MV-4-11 (cell line): ENCODE data around the gene MYOCOS.

Source experiments
- DNase-seq: peaks from one replicate; lab custom pipeline; 2025; lab: John Stamatoyannopoulos, UW

The MYOCOS gene

DNA sequence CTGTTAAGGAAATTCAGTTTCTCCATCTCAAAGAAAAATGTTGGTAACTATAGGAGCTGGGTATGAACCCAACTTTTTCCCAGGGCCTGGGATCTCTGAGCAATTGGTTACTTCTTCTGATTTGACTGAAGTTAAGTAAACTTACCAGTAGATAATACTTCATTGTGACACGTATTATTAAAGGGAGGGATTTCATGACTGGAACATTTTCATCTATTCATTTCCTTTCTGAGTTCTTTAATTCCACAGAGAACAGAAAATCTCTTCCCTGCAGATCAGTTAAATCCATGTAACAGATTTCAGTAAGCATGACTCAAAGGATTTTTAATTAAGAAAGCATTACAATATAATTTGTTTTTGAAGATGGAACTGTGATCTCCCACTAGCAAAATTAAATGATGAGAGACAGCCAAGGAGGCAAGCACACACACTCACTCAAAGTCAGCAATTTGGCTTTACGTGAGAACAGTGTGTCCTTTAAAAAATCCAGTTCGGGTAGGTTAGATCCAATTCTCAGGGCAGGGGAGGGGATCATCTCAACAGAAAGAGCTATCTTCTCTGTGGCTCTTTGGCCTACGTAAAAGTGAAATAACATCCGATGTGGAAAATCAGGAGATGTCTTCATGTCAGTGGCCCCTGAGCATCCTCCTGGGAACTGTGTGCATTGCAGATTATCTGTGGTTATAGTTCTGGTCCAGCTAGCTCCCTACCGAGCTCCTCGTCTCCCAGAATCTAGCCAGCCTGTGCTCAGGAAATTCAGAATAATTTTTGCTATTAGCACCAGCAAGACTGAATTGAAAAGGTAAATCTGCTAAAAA, 41.2 kb downstream of the MYOCOS start:
- no peak for DNase-seq

DNA sequence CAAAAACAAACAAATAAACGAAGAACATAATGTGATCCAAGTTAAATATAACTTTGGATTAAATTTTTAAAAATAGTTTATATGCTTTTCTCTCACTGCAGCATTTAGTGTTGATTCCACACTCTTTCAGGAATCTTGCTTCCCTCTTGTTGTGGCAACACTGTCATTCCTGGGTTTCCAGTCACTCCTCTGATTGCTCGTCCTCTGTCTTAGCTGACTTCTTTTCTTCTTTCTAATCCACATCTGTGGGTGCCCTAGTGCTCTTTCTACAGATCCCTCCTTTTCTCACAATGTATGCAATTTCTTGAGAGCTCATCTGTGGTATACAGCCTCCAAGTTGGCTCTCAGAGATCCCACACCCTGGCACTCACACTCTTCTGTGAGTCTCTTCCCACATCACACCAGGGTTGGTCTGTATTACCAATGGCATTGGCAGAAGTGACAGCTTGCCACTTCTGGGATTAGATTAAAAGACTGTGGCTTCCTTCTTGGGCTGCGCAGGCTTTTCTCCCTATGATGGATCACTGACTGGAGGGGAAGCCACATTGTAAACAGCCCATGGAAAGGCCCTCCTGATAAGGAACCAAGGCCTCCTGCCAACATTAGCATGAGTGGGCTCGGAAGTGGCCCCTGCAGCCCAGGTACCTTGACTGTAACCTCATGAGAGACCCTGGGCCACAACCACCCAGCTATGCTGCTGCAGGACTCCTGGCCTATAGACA, 42.0 kb downstream of the MYOCOS start:
- no peak for DNase-seq

- DNase-seq, result no peak
These were observed 42.9 kb downstream of the MYOCOS start for GRCh38 chr1:171664976-171665375.

DNA sequence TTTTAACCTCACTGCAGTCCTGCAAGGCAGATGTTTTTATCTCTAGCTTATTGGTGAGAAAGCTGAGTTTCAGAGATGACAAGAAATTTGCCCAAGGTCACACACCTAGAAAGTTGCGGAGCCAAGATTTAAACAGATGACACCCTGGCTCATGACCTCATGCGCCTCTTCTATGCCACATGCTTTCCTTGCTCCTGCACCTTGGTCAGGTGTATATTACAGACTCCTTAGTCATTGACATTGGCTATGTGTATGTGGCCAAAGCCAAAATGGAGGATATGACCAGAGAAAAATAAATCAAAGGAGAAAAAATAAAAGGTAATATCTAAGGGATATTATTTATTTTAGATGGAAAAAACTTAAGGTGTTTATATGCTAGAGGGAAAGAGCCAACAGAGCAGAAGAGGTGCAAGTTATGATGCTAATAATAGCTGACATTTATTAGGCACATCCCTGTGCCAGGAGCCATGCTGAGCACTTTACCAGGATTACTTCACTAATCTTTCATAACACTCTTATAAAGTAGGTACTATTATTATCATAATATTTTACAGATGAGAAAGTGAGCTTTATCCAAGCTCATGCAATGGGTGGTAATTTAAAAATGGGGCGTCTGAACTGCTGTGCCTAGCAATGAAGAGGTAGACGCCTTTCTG, 44.2 kb downstream of the MYOCOS start:
- DNase-seq, result no peak

DNA sequence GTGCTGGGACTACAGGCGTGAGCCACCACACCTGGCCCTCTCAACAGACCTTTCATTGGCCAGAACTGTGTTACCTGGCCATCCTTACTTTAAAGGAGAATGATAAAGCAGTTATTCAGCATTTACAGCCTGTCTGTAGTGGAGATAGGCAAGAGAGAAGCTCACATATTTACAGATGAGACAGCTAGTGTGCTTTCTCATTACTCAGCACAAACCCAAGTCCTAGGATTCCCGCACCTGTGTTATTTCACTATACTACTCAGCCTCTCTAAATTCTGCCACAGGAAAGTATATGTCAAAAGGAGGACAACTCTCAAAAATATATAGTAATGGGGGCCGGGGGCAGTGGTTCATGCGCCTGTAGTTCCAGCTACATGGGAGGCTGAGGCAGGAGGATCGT, 46.3 kb downstream of the MYOCOS start:
- DNase-seq, result no peak

GRCh38 chr1:171670739-171671138, 48.7 kb downstream of the MYOCOS start:
- DNase-seq, result no peak

- DNase-seq, result no peak
These were observed 52.7 kb downstream of the MYOCOS start for GRCh38 chr1:171674431-171675405.
